Smooth muscle cell (in vitro differentiated cells): ENCODE results near the gene TSPAN5. TPM values are rescaled to one million over a fixed set of nuclear protein-coding genes. Genes with fewer than 3 reads are reported as not detected.

Experiments
- DNase-seq: peaks from one replicate; lab custom pipeline; 2025; ENCODE audit not compliant: unreplicated experiment; lab: John Stamatoyannopoulos, UW
- H2AFZ ChIP-seq: fragments of 200-600 bp; sonication (generic); 2 replicates; pipeline ENCODE4 v1.6.0; 2016; ENCODE audit warnings: antibody characterized with exemption, low read depth, mild to moderate bottlenecking
- H3F3A ChIP-seq: fragments of 200-600 bp; sonication (generic); 2 replicates; pipeline ENCODE4 v1.6.0; 2017; ENCODE audit warnings: antibody characterized with exemption, low read depth
- H3K27ac ChIP-seq: fragments of 200-600 bp; sonication (generic); 2 replicates; pipeline ENCODE4 v1.5.1; 2016; ENCODE audit warnings: low read depth, mild to moderate bottlenecking
- H3K27me3 ChIP-seq: fragments of 200-600 bp; sonication (generic); 2 replicates; pipeline ENCODE4 v1.6.1; 2016; ENCODE audit warnings: low read depth, mild to moderate bottlenecking
- H3K36me3 ChIP-seq: fragments of 200-600 bp; sonication (generic); 2 replicates; pipeline ENCODE4 v1.5.1; 2016; ENCODE audit warnings: low read depth
- H3K4me1 ChIP-seq: fragments of 200-600 bp; sonication (generic); 2 replicates; pipeline ENCODE4 v1.5.1; 2016; ENCODE audit warnings: low read depth
- H3K4me2 ChIP-seq: fragments of 200-600 bp; sonication (generic); 2 replicates; pipeline ENCODE4 v1.6.0; 2016; ENCODE audit warnings: mild to moderate bottlenecking
- H3K4me3 ChIP-seq: fragments of 200-600 bp; sonication (generic); 2 replicates; pipeline ENCODE4 v1.5.1; 2016; ENCODE audit warnings: mild to moderate bottlenecking
- H3K79me2 ChIP-seq: fragments of 200-600 bp; sonication (generic); 2 replicates; pipeline ENCODE4 v1.6.0; 2016; ENCODE audit warnings: low read depth, mild to moderate bottlenecking
- H3K9ac ChIP-seq: fragments of 200-600 bp; sonication (generic); 2 replicates; pipeline ENCODE4 v1.6.0; 2016; ENCODE audit warnings: low read depth
- H3K9me3 ChIP-seq: fragments of 200-600 bp; sonication (generic); replicated peaks from 2 replicates; pipeline ENCODE4 v1.5.1; 2016; ENCODE audit warnings: low read depth
- H4K20me1 ChIP-seq: fragments of 200-600 bp; sonication (generic); 2 replicates; pipeline ENCODE4 v1.6.0; 2016; ENCODE audit warnings: low read depth
- WGBS: methylation state at CpG from one replicate; pipeline ENCODE4 v1.1.7; 2016; ENCODE audit warnings: low lambda C conversion rate; 5-methylcytosine and 5-hydroxymethylcytosine counted together
- polyA plus RNA-seq: library from polyadenylated mRNA; unstranded; fragments of >200 nt; fragmentation: Nextera tagmentation; extraction: Ambion mirVana; gene quantifications from 2 replicates; pipeline ENCODE4 v1.2.1, GENCODE V29; 2016
- total RNA-seq: library from RNA; depleted of rRNA; stranded (reverse); fragments of >200 nt; gene quantifications from 2 replicates; pipeline ENCODE4 v1.2.3, GENCODE V29; 2014
- TF ChIP-seq, protein P1 (sequence below): fragments of 200-600 bp; sonication (generic); IDR thresholded peaks from 2 replicates; pipeline ENCODE4 v1.5.1; 2017; ENCODE audit warnings: borderline replicate concordance, mild to moderate bottlenecking, antibody characterized with exemption; ENCODE audit not compliant: insufficient read depth, poor library complexity, severe bottlenecking

TSPAN5 gene
- total and polyA plus RNA-seq, 2 experiments from 2014 or later = 28.3 to 35.8 TPM

DNA sequence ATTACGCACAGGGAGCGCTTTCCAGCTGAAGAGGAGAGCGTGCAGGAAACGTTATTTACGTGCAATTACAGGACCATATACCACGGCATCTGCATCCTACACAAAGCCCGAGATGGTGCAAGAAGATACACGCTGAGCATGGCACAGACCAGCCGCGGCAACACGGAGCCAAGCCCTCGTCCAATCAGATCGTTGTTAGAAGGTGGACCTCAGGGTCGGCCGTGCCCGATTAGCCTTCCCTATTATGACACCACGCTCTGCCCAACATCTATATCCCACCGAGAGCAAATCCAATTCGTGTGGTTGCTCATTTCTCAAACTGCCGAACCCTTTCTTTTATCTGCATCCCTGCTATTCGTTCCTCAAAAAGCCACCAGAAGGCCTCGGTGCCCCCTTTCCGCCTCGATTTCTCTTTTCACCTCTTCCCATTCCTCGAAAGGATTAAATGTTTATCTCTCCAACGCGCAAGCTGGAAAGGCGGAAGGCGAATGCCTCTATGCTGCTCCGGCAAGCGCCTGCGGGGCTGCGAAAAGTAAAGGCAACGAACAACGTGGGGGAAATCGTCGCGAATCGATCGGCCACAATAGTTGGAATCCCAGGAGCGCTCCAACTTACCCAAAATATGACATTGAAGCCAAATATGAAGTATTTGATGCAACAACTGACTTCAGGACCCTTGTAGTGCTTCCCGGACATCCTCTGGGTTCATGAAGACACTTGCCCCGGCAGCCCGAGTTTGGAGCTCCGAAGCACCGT lies 702 bp downstream of the TSPAN5 start:
- peak overlapping the region; percentile 33 for H3K9ac ChIP-seq
- WGBS = under 1% methylated on average over 46 of the region's 46 CpGs
- H3K27me3 ChIP-seq = no peaks in the 10 kb centered on the region
- peak overlapping the region; percentile 85 for H3K4me2 ChIP-seq
- H4K20me1 ChIP-seq = peaks cover 9% of the 10 kb centered on the region
- H3F3A ChIP-seq = peaks cover 14% of the 10 kb centered on the region
- DNase-seq = peak; percentile 26
- H3K4me1 ChIP-seq = peaks cover 37% of the 10 kb centered on the region
- peak overlapping the region; percentile 63 for H2AFZ ChIP-seq
- H3K9me3 ChIP-seq = no peaks in the 10 kb centered on the region
- H3K36me3 ChIP-seq = no peaks in the 10 kb centered on the region
- TF ChIP-seq, protein P1, sequence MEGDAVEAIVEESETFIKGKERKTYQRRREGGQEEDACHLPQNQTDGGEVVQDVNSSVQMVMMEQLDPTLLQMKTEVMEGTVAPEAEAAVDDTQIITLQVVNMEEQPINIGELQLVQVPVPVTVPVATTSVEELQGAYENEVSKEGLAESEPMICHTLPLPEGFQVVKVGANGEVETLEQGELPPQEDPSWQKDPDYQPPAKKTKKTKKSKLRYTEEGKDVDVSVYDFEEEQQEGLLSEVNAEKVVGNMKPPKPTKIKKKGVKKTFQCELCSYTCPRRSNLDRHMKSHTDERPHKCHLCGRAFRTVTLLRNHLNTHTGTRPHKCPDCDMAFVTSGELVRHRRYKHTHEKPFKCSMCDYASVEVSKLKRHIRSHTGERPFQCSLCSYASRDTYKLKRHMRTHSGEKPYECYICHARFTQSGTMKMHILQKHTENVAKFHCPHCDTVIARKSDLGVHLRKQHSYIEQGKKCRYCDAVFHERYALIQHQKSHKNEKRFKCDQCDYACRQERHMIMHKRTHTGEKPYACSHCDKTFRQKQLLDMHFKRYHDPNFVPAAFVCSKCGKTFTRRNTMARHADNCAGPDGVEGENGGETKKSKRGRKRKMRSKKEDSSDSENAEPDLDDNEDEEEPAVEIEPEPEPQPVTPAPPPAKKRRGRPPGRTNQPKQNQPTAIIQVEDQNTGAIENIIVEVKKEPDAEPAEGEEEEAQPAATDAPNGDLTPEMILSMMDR = no peak
- H3K4me3 ChIP-seq = peak overlapping the region; percentile 63
- H3K27ac ChIP-seq = peak overlapping the region; percentile 0
- peaks cover 54% of the 10 kb centered on the region for H3K79me2 ChIP-seq

DNA sequence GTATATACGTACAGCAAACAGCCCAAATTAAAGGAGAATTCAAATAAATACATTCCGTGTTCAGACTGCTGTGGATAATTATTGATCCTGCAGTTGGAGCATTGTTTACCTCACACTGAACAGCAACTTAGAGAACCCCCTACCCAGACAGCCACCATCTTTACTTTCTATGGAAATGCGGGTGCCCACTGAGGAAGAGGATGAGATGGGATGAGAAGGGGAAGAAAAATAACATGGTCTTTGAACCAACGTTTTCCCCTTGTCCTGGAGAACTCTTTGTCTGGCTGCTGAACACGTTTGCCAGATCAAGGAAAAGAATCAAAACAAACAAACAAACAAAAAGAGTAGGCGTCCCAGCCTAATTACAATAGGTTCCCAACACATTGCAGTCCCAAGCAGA lies 1.5 kb downstream of the TSPAN5 start:
- H3K4me1 ChIP-seq = peaks cover 29% of the 10 kb centered on the region
- no peaks in the 10 kb centered on the region for H3K27me3 ChIP-seq
- 28% methylated on average over 6 of the region's 6 CpGs for WGBS
- H3K9me3 ChIP-seq = no peaks in the 10 kb centered on the region
- DNase-seq = no peak
- peaks cover 63% of the 10 kb centered on the region for H3K79me2 ChIP-seq
- no peaks in the 10 kb centered on the region for H3K36me3 ChIP-seq
- peak overlapping the region; percentile 33 for H3K9ac ChIP-seq
- TF ChIP-seq, protein P1 = no peak
- H3K4me2 ChIP-seq = peak overlapping the region; percentile 85
- H4K20me1 ChIP-seq = peaks cover 9% of the 10 kb centered on the region
- H3K4me3 ChIP-seq = peak overlapping the region; percentile 63
- H3F3A ChIP-seq = peaks cover 14% of the 10 kb centered on the region
- peak overlapping the region; percentile 24 for H2AFZ ChIP-seq
- H3K27ac ChIP-seq = peak overlapping the region; percentile 72

DNA sequence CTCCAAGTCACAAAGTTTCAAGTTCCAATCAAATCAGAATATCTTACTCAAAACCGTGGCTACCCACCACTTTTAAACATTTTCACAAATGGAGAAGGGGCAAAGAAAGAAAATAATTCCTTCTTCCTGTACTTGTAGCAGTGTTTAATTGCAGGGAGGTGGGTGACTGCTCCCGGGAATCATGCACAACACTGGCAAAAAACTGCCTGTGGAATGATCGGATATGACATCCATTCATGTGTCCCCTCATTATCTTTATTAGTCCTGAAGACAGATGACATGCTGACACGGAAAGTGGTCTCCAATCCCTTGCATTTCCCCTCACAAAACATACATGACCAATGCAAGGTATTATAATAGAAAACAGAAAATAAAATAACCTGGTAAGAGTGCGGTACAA lies 2.0 kb downstream of the TSPAN5 start:
- H3K79me2 ChIP-seq = peaks cover 67% of the 10 kb centered on the region
- H3K9ac ChIP-seq = peak overlapping the region; percentile 33
- H3F3A ChIP-seq = peaks cover 14% of the 10 kb centered on the region
- H3K9me3 ChIP-seq = no peaks in the 10 kb centered on the region
- peak overlapping the region; percentile 72 for H3K27ac ChIP-seq
- H3K4me3 ChIP-seq = peak overlapping the region; percentile 63
- WGBS = 46% methylated on average over 5 of the region's 5 CpGs
- H3K4me2 ChIP-seq = peak overlapping the region; percentile 85
- DNase-seq = no peak
- peaks cover 26% of the 10 kb centered on the region for H3K4me1 ChIP-seq
- no peaks in the 10 kb centered on the region for H3K36me3 ChIP-seq
- peak overlapping the region; percentile 24 for H2AFZ ChIP-seq
- H3K27me3 ChIP-seq = no peaks in the 10 kb centered on the region
- H4K20me1 ChIP-seq = peaks cover 9% of the 10 kb centered on the region
- TF ChIP-seq, protein P1 = no peak
